Peyer's patch (tissue), 4 donors: ENCODE measurements around the gene SCCPDH. TPM values are rescaled to one million over a fixed set of nuclear protein-coding genes. Genes with fewer than 3 reads are reported as not detected.

ENCODE experiments used
- DNase-seq, 3 donors: peaks; one replicate each; pipeline ENCODE4 v3.0.0-alpha.2; 2017 to 2019
- H3K27ac ChIP-seq, 4 donors: fragments of 200-600 bp; sonication (generic); one replicate each; pipeline ENCODE4 v1.5.1; 2016 to 2019
- H3K27me3 ChIP-seq, 2 donors: fragments of 200-600 bp; sonication (generic); one replicate each; pipeline ENCODE4 v1.5.1; 2019
- H3K36me3 ChIP-seq, 3 donors: fragments of 200-600 bp; sonication (generic); one replicate each; pipeline ENCODE4 v1.5.1; 2016 to 2019
- H3K4me1 ChIP-seq, 4 donors: fragments of 200-600 bp; sonication (generic); one replicate each; pipeline ENCODE4 v1.5.1; 2016 to 2019
- H3K4me3 ChIP-seq, 4 donors: fragments of 200-600 bp; sonication (generic); 1 replicate in 3 of 4; 2 replicates in 1 of 4; pipeline ENCODE4 v1.5.1; 2016 to 2019; ENCODE audit warnings: mild to moderate bottlenecking in 1 of 4
- H3K9me3 ChIP-seq, 4 donors: fragments of 200-600 bp; sonication (generic); one replicate each; pipeline ENCODE4 v1.5.1; 2016 to 2019; ENCODE audit warnings: mild to moderate bottlenecking in 1 of 4
- CTCF ChIP-seq, 6 experiments: fragments of 450-650 bp in 4 of 6; fragments of 200-600 bp in 2 of 6; sonication (generic) in 1 of 6; IDR thresholded peaks; one replicate each; pipeline ENCODE4 v1.5.1; 2017 to 2019; ENCODE audit warnings: antibody characterized with exemption in 6 of 6, mild to moderate bottlenecking in 3 of 6, moderate library complexity in 1 of 6
- POLR2A ChIP-seq, 2 donors: fragments of 450-650 bp; IDR thresholded peaks; one replicate each; pipeline ENCODE4 v1.5.1; 2017; ENCODE audit warnings: antibody characterized with exemption in 2 of 2, mild to moderate bottlenecking in 2 of 2, moderate library complexity in 2 of 2
- total RNA-seq, 4 donors: library from RNA; depleted of rRNA; stranded (reverse); fragments of >200 nt; gene quantifications; one replicate each; pipeline ENCODE4 v1.1.0, GENCODE V29; 2016

SCCPDH gene
- total RNA-seq, 4 donors from 2014 or later: 14.0 to 67.1 (median 33.9) TPM

GRCh38 chr1:246793356-246793896 lies 69.2 kb downstream of the SCCPDH start:
- no peak for TF ChIP-seq CTCF (IDR thresholded peaks at IDR 0.05)
- TF ChIP-seq POLR2A (IDR thresholded peaks at IDR 0.05): no peak
- no peak for DNase-seq
- peaks cover 0 to 22% (median 0%) of the 10 kb centered on the region in 4 donors for H3K4me1 ChIP-seq
- no peak overlapping the region for H3K4me3 ChIP-seq
- H3K36me3 ChIP-seq: no peaks in the 10 kb centered on the region
- no peaks in the 10 kb centered on the region for H3K27me3 ChIP-seq
- no peaks in the 10 kb centered on the region for H3K9me3 ChIP-seq
- H3K27ac ChIP-seq: no peak overlapping the region

- Histone ChIP-seq H3K9me3 (no peaks in the 10 kb centered on the region), H3K27ac (no peak overlapping the region), H3K4me1 (peaks cover 0 to 14% (median 0%) of the 10 kb centered on the region in 4 donors), H3K27me3 (no peaks in the 10 kb centered on the region), H3K4me3 (no peak overlapping the region), H3K36me3 (no peaks in the 10 kb centered on the region)
- DNase-seq: no peak
- no peak for TF ChIP-seq CTCF (IDR thresholded peaks at IDR 0.05)
- no peak for TF ChIP-seq POLR2A (IDR thresholded peaks at IDR 0.05)
Observed at GRCh38 chr1:246794048-246794827, 70.0 kb downstream of the SCCPDH start.

- Histone ChIP-seq H3K4me3 (no peak overlapping the region), H3K27ac (no peak overlapping the region), H3K36me3 (no peaks in the 10 kb centered on the region), H3K4me1 (peaks cover 0 to 14% (median 0%) of the 10 kb centered on the region in 4 donors), H3K27me3 (no peaks in the 10 kb centered on the region), H3K9me3 (no peaks in the 10 kb centered on the region)
- no peak for DNase-seq
- no peak for TF ChIP-seq POLR2A (IDR thresholded peaks at IDR 0.05)
- no peak for TF ChIP-seq CTCF (IDR thresholded peaks at IDR 0.05)
Observed at GRCh38 chr1:246794828-246795671, 70.8 kb downstream of the SCCPDH start.

- DNase-seq: no peak
- H3K27me3 ChIP-seq: no peaks in the 10 kb centered on the region
- no peak overlapping the region for H3K27ac ChIP-seq
- H3K9me3 ChIP-seq: no peaks in the 10 kb centered on the region
- peaks cover 0 to 14% (median 0%) of the 10 kb centered on the region in 4 donors for H3K4me1 ChIP-seq
- H3K4me3 ChIP-seq: no peak overlapping the region
- H3K36me3 ChIP-seq: no peaks in the 10 kb centered on the region
- TF ChIP-seq POLR2A (IDR thresholded peaks at IDR 0.05) (no peak), CTCF (IDR thresholded peaks at IDR 0.05) (no peak)
Observed at GRCh38 chr1:246795906-246796694, 71.9 kb downstream of the SCCPDH start.

- no peaks in the 10 kb centered on the region for H3K9me3 ChIP-seq
Observed at GRCh38 chr1:246797157-246797556, 72.9 kb downstream of the SCCPDH start.

More at GRCh38 chr1:246797157-246797556, 72.9 kb downstream of the SCCPDH start:
- Histone ChIP-seq H3K4me1 (peaks cover 0 to 14% (median 0%) of the 10 kb centered on the region in 4 donors), H3K27ac (no peak overlapping the region), H3K4me3 (no peak overlapping the region), H3K27me3 (no peaks in the 10 kb centered on the region), H3K36me3 (no peaks in the 10 kb centered on the region)
- no peak for DNase-seq
- TF ChIP-seq CTCF (IDR thresholded peaks at IDR 0.05) (no peak), POLR2A (IDR thresholded peaks at IDR 0.05) (no peak)
